PC-3 (cell line): Measurements from ENCODE around the gene RHEBL1.

Experiments used
- CTCF ChIP-seq: fragments of 300-600 bp; sonication (generic); conservative IDR thresholded peaks from 2 replicates; pipeline ENCODE4 v1.5.1; 2017; ENCODE audit warnings: antibody characterized with exemption, low read depth, mild to moderate bottlenecking, low read length
- EZH2 ChIP-seq: fragments of 300-600 bp; sonication (generic); IDR thresholded peaks from one replicate; pipeline ENCODE4 v1.6.1; 2017; ENCODE audit warnings: antibody characterized with exemption, mild to moderate bottlenecking, low read length; ENCODE audit not compliant: unreplicated experiment
- EZH2phosphoT487 ChIP-seq: fragments of 300-600 bp; sonication (generic); IDR thresholded peaks from 2 replicates; pipeline ENCODE4 v1.6.1; 2018; ENCODE audit warnings: mild to moderate bottlenecking, antibody characterized with exemption, low read length, borderline replicate concordance

GRCh38 chr12:49066120-49066519, 3.7 kb downstream of the RHEBL1 start:
- TF ChIP-seq CTCF: no peak
- no peak for TF ChIP-seq EZH2phosphoT487
- no peak for TF ChIP-seq EZH2
